ENCODE measurements around the gene EFNA4. TPM values are rescaled to one million over a fixed set of nuclear protein-coding genes. Genes with fewer than 3 reads are reported as not detected.

EFNA4 gene
- total and polyA plus RNA-seq, 9 of the 15 experiments (the other 6 are each of a cell fraction or from before 2014, with no cell fraction given): 0.68 to 7.4 (median 6.1) TPM

- TF ChIP-seq PKNOX1 (IDR thresholded peaks at IDR 0.05): 0 out of 2 replicates have a peak, but pooled peaks have one; percentile 22
- no peak for TF ChIP-seq HDAC6 (IDR thresholded peaks at IDR 0.05; ENCODE audit: low read depth, low read length)
- TF ChIP-seq CREB3 (tag; conservative IDR thresholded peaks at IDR 0.05; ENCODE audit: low read depth): peak; percentile 66; the same call in 1 of the 2 replicates
- TF ChIP-seq SP1 (CRISPR knock-in tag; IDR thresholded peaks at IDR 0.05): no peak
- peak; percentile 86 for TF ChIP-seq ZNF583 (CRISPR knock-in tag; IDR thresholded peaks at IDR 0.05)
- peak; percentile 56; the same call in 1 of the 2 replicates for TF ChIP-seq ZNF311 (CRISPR knock-in tag; IDR thresholded peaks at IDR 0.05)
- TF ChIP-seq BACH1 (tag; IDR thresholded peaks at IDR 0.05): no peak
- TF ChIP-seq RBM22 (IDR thresholded peaks at IDR 0.05; ENCODE audit: low read depth, low read length, poor library complexity, severe bottlenecking): no peak
- TF ChIP-seq NFIC (IDR thresholded peaks at IDR 0.05): no peak
- no peak for TF ChIP-seq POLR2AphosphoS5 (IDR thresholded peaks at IDR 0.05; ENCODE audit: control insufficient read depth, insufficient read depth, low read depth, low read length)
- TF ChIP-seq CAMTA2 (CRISPR knock-in tag; conservative IDR thresholded peaks at IDR 0.05): no peak
- TF ChIP-seq NCOA1 (IDR thresholded peaks at IDR 0.05; ENCODE audit: low read depth): 0 out of 2 replicates have a peak, but pooled peaks have one; percentile 24
- TF ChIP-seq ERF (CRISPR knock-in tag; IDR thresholded peaks at IDR 0.05): peak; percentile 33; the same call in 1 of the 2 replicates
- peak; percentile 90 for TF ChIP-seq DMBX1 (CRISPR knock-in tag; IDR thresholded peaks at IDR 0.05; ENCODE audit: borderline replicate concordance)
- no peak for TF ChIP-seq FOXA3 (CRISPR knock-in tag; conservative IDR thresholded peaks at IDR 0.05 in 1 of 2, IDR thresholded peaks at IDR 0.05 in 1 of 2)
- no peak for TF ChIP-seq ZNF639 (CRISPR knock-in tag; conservative IDR thresholded peaks at IDR 0.05 in 1 of 2, IDR thresholded peaks at IDR 0.05 in 1 of 2)
- TF ChIP-seq HOMEZ (CRISPR knock-in tag; IDR thresholded peaks at IDR 0.05): no peak
- no peak for TF ChIP-seq E2F1 (CRISPR knock-in tag; IDR thresholded peaks at IDR 0.05)
- TF ChIP-seq RHOXF2B (CRISPR knock-in tag; conservative IDR thresholded peaks at IDR 0.05): 0 out of 2 replicates have a peak, but pooled peaks have one; percentile 58
- no peak for TF ChIP-seq SMARCA5 (IDR thresholded peaks at IDR 0.05)
- TF ChIP-seq TAF9B (IDR thresholded peaks at IDR 0.05; ENCODE audit: partially characterized antibody): no peak
These were observed 13.6 kb upstream of the EFNA4 start (continued) for GRCh38 chr1:155049651-155050559.

Data from K562 (cell line).